ENCODE measurements around the gene RPL36.

DNA sequence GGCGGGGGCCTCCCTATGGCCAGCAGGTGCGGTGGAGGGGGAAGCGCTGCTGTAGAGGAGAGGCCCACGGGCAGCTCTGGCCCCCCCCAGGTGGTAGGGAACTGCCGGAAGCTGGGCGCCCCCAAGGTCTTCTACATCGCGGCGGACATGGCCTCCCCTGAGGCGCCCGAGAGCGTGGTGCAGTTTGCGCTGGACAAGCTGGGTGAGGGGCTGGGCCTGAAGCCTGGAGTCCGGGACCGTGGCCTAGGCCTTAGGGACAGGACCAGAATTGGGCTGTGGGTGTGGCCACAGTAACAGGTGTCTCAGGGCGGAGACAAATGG is 3.8 kb upstream of the RPL36 start:
- no peak for TF ChIP-seq FOXA1 (IDR thresholded peaks at IDR 0.05)
- TF ChIP-seq, protein P1, sequence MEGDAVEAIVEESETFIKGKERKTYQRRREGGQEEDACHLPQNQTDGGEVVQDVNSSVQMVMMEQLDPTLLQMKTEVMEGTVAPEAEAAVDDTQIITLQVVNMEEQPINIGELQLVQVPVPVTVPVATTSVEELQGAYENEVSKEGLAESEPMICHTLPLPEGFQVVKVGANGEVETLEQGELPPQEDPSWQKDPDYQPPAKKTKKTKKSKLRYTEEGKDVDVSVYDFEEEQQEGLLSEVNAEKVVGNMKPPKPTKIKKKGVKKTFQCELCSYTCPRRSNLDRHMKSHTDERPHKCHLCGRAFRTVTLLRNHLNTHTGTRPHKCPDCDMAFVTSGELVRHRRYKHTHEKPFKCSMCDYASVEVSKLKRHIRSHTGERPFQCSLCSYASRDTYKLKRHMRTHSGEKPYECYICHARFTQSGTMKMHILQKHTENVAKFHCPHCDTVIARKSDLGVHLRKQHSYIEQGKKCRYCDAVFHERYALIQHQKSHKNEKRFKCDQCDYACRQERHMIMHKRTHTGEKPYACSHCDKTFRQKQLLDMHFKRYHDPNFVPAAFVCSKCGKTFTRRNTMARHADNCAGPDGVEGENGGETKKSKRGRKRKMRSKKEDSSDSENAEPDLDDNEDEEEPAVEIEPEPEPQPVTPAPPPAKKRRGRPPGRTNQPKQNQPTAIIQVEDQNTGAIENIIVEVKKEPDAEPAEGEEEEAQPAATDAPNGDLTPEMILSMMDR (IDR thresholded peaks at IDR 0.05; ENCODE audit: low read depth, low read length, missing input control) = no peak
- TF ChIP-seq, protein P2, sequence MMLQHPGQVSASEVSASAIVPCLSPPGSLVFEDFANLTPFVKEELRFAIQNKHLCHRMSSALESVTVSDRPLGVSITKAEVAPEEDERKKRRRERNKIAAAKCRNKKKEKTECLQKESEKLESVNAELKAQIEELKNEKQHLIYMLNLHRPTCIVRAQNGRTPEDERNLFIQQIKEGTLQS (IDR thresholded peaks at IDR 0.05) = no peak
